Neural progenitor cell (in vitro differentiated cells): ENCODE measurements around the gene RAB1A. TPM values are rescaled to one million over a fixed set of nuclear protein-coding genes. Genes with fewer than 3 reads are reported as not detected.

Source experiments
- DNase-seq: peaks from one replicate; pipeline ENCODE4 v3.0.0-alpha.2; 2016; ENCODE audit warnings: low spot score
- H2AFZ ChIP-seq: fragments of 200-600 bp; sonication (generic); replicated peaks from 2 replicates; pipeline ENCODE4 v1.6.1; 2016; ENCODE audit warnings: antibody characterized with exemption
- H3F3A ChIP-seq: fragments of 200-600 bp; sonication (generic); 2 replicates; pipeline ENCODE4 v1.6.1; 2016; ENCODE audit warnings: antibody characterized with exemption, low read depth
- H3K27ac ChIP-seq: fragments of 200-600 bp; sonication (generic); 2 replicates; pipeline ENCODE4 v1.5.1; 2016; ENCODE audit warnings: mild to moderate bottlenecking
- H3K27me3 ChIP-seq: fragments of 200-600 bp; sonication (generic); 2 replicates; pipeline ENCODE4 v1.6.1; 2016; ENCODE audit warnings: mild to moderate bottlenecking, moderate library complexity
- H3K36me3 ChIP-seq: fragments of 200-600 bp; sonication (generic); 2 replicates; pipeline ENCODE4 v1.5.1; 2016
- H3K4me1 ChIP-seq: fragments of 200-600 bp; sonication (generic); 2 replicates; pipeline ENCODE4 v1.6.1; 2016; ENCODE audit warnings: mixed run types
- H3K4me2 ChIP-seq: fragments of 200-600 bp; sonication (generic); 2 replicates; pipeline ENCODE4 v1.6.1; 2016
- H3K4me3 ChIP-seq: fragments of 200-600 bp; sonication (generic); 2 replicates; pipeline ENCODE4 v1.5.1; 2016
- H3K79me2 ChIP-seq: fragments of 200-600 bp; sonication (generic); 2 replicates; pipeline ENCODE4 v1.6.1; 2016; ENCODE audit warnings: low read depth
- H3K9ac ChIP-seq: fragments of 200-600 bp; sonication (generic); 2 replicates; pipeline ENCODE4 v1.6.1; 2016
- H3K9me3 ChIP-seq: fragments of 200-600 bp; sonication (generic); 2 replicates; pipeline ENCODE4 v1.5.1; 2016; ENCODE audit warnings: low read depth
- H4K20me1 ChIP-seq: fragments of 200-600 bp; sonication (generic); 2 replicates; pipeline ENCODE4 v1.6.1; 2016; ENCODE audit warnings: low read depth
- H3K27ac Mint-ChIP-seq: 3 replicates; pipeline ENCODE4 v1.8.0; 2021; ENCODE audit warnings: mixed read lengths
- H3K27me3 Mint-ChIP-seq: 2 replicates; pipeline ENCODE4 v1.8.0; 2022; ENCODE audit warnings: low read depth, mild to moderate bottlenecking, inconsistent platforms, moderate library complexity, mixed read lengths; ENCODE audit not compliant: insufficient read depth
- H3K36me3 Mint-ChIP-seq: 3 replicates; pipeline ENCODE4 v1.8.0; 2021; ENCODE audit warnings: mixed read lengths
- H3K4me1 Mint-ChIP-seq: 3 replicates; pipeline ENCODE4 v1.8.0; 2021; ENCODE audit warnings: mixed read lengths
- H3K4me3 Mint-ChIP-seq: 3 replicates; pipeline ENCODE4 v1.8.0; 2021; ENCODE audit warnings: mild to moderate bottlenecking, moderate library complexity, mixed read lengths
- H3K9me3 Mint-ChIP-seq: 3 replicates; pipeline ENCODE4 v1.8.0; 2020; ENCODE audit warnings: mixed read lengths
- CTCF ChIP-seq: fragments of 200-600 bp; sonication (generic); IDR thresholded peaks from 2 replicates; pipeline ENCODE4 v1.5.1; 2017; ENCODE audit warnings: antibody characterized with exemption, mild to moderate bottlenecking
- EZH2 ChIP-seq: fragments of 200-600 bp; sonication (generic); IDR thresholded peaks from 2 replicates; pipeline ENCODE4 v1.6.1; 2017; ENCODE audit warnings: antibody characterized with exemption, mild to moderate bottlenecking, moderate library complexity
- EZH2phosphoT487 ChIP-seq: fragments of 200-600 bp; sonication (generic); IDR thresholded peaks from 2 replicates; pipeline ENCODE4 v1.6.1; 2017; ENCODE audit warnings: antibody characterized with exemption
- total RNA-seq: library from RNA; depleted of rRNA; stranded (reverse); fragments of >200 nt; gene quantifications from 2 replicates; pipeline ENCODE4 v1.2.3, GENCODE V29; 2015; ENCODE audit warnings: low replicate concordance

RAB1A gene
- total RNA-seq, 1 donor from 2014 or later: 100 TPM

- Histone ChIP-seq H3K4me3 (no peak overlapping the region), H3K27me3 (no peaks in the 10 kb centered on the region), H3K27ac (no peak overlapping the region), H3K79me2 (peaks cover 36% of the 10 kb centered on the region), H4K20me1 (peaks cover 6% of the 10 kb centered on the region), H2AFZ (no peak overlapping the region), H3K4me1 (no peaks in the 10 kb centered on the region), H3F3A (no peaks in the 10 kb centered on the region), H3K36me3 (peaks cover 20% of the 10 kb centered on the region), H3K9ac (no peak overlapping the region), H3K9me3 (no peaks in the 10 kb centered on the region), H3K4me2 (no peak overlapping the region)
- no peak overlapping the region for H3K27ac Mint-ChIP-seq
- H3K4me1 Mint-ChIP-seq: no peaks in the 10 kb centered on the region
- no peaks in the 10 kb centered on the region for H3K9me3 Mint-ChIP-seq
- DNase-seq: no peak
- peaks cover 29% of the 10 kb centered on the region for H3K36me3 Mint-ChIP-seq
- no peak for TF ChIP-seq CTCF
- no peak for TF ChIP-seq EZH2phosphoT487
- TF ChIP-seq EZH2: no peak
- peaks cover 2% of the 10 kb centered on the region for H3K27me3 Mint-ChIP-seq
- H3K4me3 Mint-ChIP-seq: no peak overlapping the region
Observed at GRCh38 chr2:65098741-65099140, 31.2 kb downstream of the RAB1A start.

- Histone ChIP-seq H3K4me2 (no peak overlapping the region), H3F3A (no peaks in the 10 kb centered on the region), H3K9ac (no peak overlapping the region), H2AFZ (no peak overlapping the region), H3K36me3 (peaks cover 20% of the 10 kb centered on the region), H3K4me1 (no peaks in the 10 kb centered on the region), H3K27me3 (no peaks in the 10 kb centered on the region), H3K9me3 (no peaks in the 10 kb centered on the region), H3K79me2 (peaks cover 33% of the 10 kb centered on the region), H3K4me3 (no peak overlapping the region), H3K27ac (no peak overlapping the region), H4K20me1 (peaks cover 4% of the 10 kb centered on the region)
- H3K4me3 Mint-ChIP-seq: no peak overlapping the region
- no peak overlapping the region for H3K27ac Mint-ChIP-seq
- peaks cover 2% of the 10 kb centered on the region for H3K27me3 Mint-ChIP-seq
- H3K4me1 Mint-ChIP-seq: no peaks in the 10 kb centered on the region
- H3K36me3 Mint-ChIP-seq: peaks cover 34% of the 10 kb centered on the region
- H3K9me3 Mint-ChIP-seq: no peaks in the 10 kb centered on the region
- no peak for DNase-seq
- TF ChIP-seq EZH2 (no peak), CTCF (no peak), EZH2phosphoT487 (no peak)
Observed at GRCh38 chr2:65097844-65098243, 32.1 kb downstream of the RAB1A start.

GRCh38 chr2:65096948-65097347, 33.0 kb downstream of the RAB1A start:
- H3K4me3 Mint-ChIP-seq: no peak overlapping the region
- Histone ChIP-seq H3K36me3 (peaks cover 19% of the 10 kb centered on the region), H3K4me1 (no peaks in the 10 kb centered on the region), H4K20me1 (no peaks in the 10 kb centered on the region), H3K79me2 (peaks cover 30% of the 10 kb centered on the region), H2AFZ (no peak overlapping the region), H3F3A (no peaks in the 10 kb centered on the region), H3K4me3 (no peak overlapping the region), H3K27me3 (no peaks in the 10 kb centered on the region), H3K9me3 (no peaks in the 10 kb centered on the region), H3K27ac (no peak overlapping the region), H3K4me2 (no peak overlapping the region), H3K9ac (no peak overlapping the region)
- no peak for DNase-seq
- no peak overlapping the region for H3K27ac Mint-ChIP-seq
- peaks cover 35% of the 10 kb centered on the region for H3K36me3 Mint-ChIP-seq
- no peaks in the 10 kb centered on the region for H3K9me3 Mint-ChIP-seq
- TF ChIP-seq CTCF: no peak
- no peak for TF ChIP-seq EZH2phosphoT487
- no peak for TF ChIP-seq EZH2
- H3K4me1 Mint-ChIP-seq: no peaks in the 10 kb centered on the region
- peaks cover 2% of the 10 kb centered on the region for H3K27me3 Mint-ChIP-seq
